Activated B cell treated with CpG ODN at 0.5 μM for 24 hours (primary cell): ENCODE measurements around the gene PHF5A. TPM values are rescaled to one million over a fixed set of nuclear protein-coding genes. Genes with fewer than 3 reads are reported as not detected.

Source experiments
- ATAC-seq: fragments of 200-7000 bp; cut with Tn5 transposase; one replicate; pipeline ENCODE4 v1.10.0; 2021; ENCODE audit warnings: low read depth, mild to moderate bottlenecking, moderate library complexity
- CTCF ChIA-PET: fragments of 350-600 bp; sonication (Branson Sonifier 250); formaldehyde crosslinking; loops from one replicate; lab custom pipeline; 2021; ENCODE audit warnings: antibody characterized with exemption; lab: Charles Lee
- POLR2A ChIA-PET: fragments of 350-600 bp; sonication (Branson Sonifier 250); formaldehyde crosslinking; loops from one replicate; lab custom pipeline; 2021; ENCODE audit warnings: antibody characterized with exemption; lab: Charles Lee
- DNase-seq: peaks from one replicate; pipeline ENCODE4 v3.0.0; 2022
- H3K27ac Mint-ChIP-seq: one replicate; pipeline ENCODE4 v1.8.0; 2020; ENCODE audit warnings: mixed read lengths
- H3K27me3 Mint-ChIP-seq: one replicate; pipeline ENCODE4 v1.8.0; 2021; ENCODE audit warnings: mixed read lengths
- H3K36me3 Mint-ChIP-seq: one replicate; pipeline ENCODE4 v1.8.0; 2021; ENCODE audit warnings: low read depth, mixed read lengths
- H3K4me1 Mint-ChIP-seq: one replicate; pipeline ENCODE4 v1.8.0; 2021; ENCODE audit warnings: mixed read lengths
- H3K4me3 Mint-ChIP-seq: one replicate; pipeline ENCODE4 v1.8.0; 2020; ENCODE audit warnings: mild to moderate bottlenecking, mixed read lengths
- H3K9me3 Mint-ChIP-seq: one replicate; pipeline ENCODE4 v1.8.0; 2020; ENCODE audit warnings: mixed read lengths
- intact Hi-C: fragments of 100-400 bp; cut with micrococcal nuclease; formaldehyde crosslinking; loops from one replicate; pipeline ENCODE4 v1.15.1; 2024
- total RNA-seq: library from RNA; stranded (reverse); gene quantifications from 2 replicates; pipeline ENCODE4 v1.2.3, GENCODE V29; 2022
- TF ChIP-seq, protein P1 (sequence below): fragments of 200-600 bp; IDR thresholded peaks from one replicate; pipeline ENCODE4 v1.8.0; 2022; ENCODE audit warnings: antibody characterized with exemption, mild to moderate bottlenecking

The PHF5A gene
- total RNA-seq, 1 donor from 2014 or later: 54.0 TPM

DNA sequence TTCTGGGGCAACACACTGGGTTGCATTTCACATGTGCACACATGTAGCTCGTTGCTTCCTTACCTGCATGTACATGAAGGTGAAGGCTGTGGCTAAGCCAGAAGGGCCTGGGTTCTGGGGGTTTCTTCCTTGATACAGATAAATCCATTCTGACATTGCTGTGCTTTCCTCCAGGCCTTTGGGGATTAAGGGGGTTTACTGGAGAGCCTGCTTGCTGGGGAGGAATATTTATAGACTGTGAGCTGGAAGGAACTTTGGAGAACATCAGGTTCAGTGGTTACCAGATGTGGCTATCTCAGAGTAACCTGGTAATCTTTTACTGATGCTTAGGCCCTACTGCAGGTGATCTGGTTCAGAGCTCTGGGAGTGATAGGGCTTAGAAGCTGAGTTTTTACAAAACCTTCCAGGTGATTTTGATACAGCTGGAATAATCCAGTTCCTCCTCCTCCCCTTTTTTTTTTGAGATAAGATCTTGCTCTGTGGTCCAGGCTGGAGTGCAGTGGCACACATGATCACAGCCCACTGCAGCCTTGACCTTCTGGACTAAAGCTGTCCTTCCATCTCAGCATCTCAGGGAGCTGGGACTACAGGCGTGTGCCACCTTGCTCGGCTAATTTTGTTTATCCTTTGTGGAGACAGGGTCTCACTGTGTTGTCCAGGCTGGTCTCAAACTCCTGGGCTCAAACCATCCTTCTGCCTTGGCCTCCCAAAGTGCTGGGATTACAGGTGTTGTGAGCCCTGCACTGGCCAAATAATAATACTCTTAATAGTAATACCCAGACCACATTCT lies 20.3 kb upstream of the PHF5A start:
- Mint-ChIP-seq H3K36me3 (peaks cover 31% of the 10 kb centered on the region), H3K9me3 (no peaks in the 10 kb centered on the region), H3K27ac (no peak overlapping the region), H3K4me1 (peaks cover 54% of the 10 kb centered on the region), H3K4me3 (no peak overlapping the region), H3K27me3 (no peaks in the 10 kb centered on the region)
- TF ChIP-seq, protein P1, sequence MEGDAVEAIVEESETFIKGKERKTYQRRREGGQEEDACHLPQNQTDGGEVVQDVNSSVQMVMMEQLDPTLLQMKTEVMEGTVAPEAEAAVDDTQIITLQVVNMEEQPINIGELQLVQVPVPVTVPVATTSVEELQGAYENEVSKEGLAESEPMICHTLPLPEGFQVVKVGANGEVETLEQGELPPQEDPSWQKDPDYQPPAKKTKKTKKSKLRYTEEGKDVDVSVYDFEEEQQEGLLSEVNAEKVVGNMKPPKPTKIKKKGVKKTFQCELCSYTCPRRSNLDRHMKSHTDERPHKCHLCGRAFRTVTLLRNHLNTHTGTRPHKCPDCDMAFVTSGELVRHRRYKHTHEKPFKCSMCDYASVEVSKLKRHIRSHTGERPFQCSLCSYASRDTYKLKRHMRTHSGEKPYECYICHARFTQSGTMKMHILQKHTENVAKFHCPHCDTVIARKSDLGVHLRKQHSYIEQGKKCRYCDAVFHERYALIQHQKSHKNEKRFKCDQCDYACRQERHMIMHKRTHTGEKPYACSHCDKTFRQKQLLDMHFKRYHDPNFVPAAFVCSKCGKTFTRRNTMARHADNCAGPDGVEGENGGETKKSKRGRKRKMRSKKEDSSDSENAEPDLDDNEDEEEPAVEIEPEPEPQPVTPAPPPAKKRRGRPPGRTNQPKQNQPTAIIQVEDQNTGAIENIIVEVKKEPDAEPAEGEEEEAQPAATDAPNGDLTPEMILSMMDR: no peak
- ChIA-PET POLR2A (interaction anchor here (0.6 to 2.2 kb wide), 3 partner anchors 10 to 84 kb away, joined by 3 to 17 read pairs (median 4); partner anchors contain the start of gene TOB2), CTCF (interaction anchor here (0.6 to 0.7 kb wide), 2 partner anchors 24 to 85 kb away, joined by 3 to 4 read pairs; no protein-coding TSS in a partner anchor)
- intact Hi-C loops: no loop called here
- no peak for DNase-seq
- ATAC-seq: no peak

DNA sequence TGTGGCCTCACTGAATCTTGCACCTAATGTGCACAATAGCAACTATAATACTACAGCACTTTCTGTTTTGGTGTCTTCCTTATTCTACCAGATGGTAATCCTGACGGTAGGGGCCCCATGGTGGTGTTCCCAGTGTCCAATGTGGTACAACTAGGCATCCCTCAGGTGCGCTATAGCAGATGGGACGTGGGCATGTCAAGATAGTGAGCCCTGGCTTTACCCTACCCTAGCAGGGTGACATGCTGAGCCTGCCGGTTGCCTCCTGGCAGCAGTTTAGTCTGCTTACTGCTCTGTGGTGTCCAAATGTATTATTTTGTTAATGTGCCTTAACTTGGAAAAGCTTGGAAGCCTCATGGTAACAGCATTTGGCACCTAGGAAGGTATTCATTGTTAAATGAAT lies 19.6 kb upstream of the PHF5A start:
- Mint-ChIP-seq H3K4me3 (no peak overlapping the region), H3K9me3 (no peaks in the 10 kb centered on the region), H3K27me3 (no peaks in the 10 kb centered on the region), H3K36me3 (peaks cover 27% of the 10 kb centered on the region), H3K27ac (peak overlapping the region; percentile 13), H3K4me1 (peaks cover 56% of the 10 kb centered on the region)
- ATAC-seq (no peak), DNase-seq (no peak)
- ChIA-PET CTCF (interaction anchor here (0.7 kb wide), 1 partner anchor 84 kb away, joined by 4 read pairs; no protein-coding TSS in a partner anchor), POLR2A (interaction anchor here (1.5 to 2.2 kb wide), 2 partner anchors 9 to 41 kb away, joined by 4 to 17 read pairs; partner anchors contain the start of gene TOB2)
- intact Hi-C loops: no loop called here
- TF ChIP-seq, protein P1: no peak

DNA sequence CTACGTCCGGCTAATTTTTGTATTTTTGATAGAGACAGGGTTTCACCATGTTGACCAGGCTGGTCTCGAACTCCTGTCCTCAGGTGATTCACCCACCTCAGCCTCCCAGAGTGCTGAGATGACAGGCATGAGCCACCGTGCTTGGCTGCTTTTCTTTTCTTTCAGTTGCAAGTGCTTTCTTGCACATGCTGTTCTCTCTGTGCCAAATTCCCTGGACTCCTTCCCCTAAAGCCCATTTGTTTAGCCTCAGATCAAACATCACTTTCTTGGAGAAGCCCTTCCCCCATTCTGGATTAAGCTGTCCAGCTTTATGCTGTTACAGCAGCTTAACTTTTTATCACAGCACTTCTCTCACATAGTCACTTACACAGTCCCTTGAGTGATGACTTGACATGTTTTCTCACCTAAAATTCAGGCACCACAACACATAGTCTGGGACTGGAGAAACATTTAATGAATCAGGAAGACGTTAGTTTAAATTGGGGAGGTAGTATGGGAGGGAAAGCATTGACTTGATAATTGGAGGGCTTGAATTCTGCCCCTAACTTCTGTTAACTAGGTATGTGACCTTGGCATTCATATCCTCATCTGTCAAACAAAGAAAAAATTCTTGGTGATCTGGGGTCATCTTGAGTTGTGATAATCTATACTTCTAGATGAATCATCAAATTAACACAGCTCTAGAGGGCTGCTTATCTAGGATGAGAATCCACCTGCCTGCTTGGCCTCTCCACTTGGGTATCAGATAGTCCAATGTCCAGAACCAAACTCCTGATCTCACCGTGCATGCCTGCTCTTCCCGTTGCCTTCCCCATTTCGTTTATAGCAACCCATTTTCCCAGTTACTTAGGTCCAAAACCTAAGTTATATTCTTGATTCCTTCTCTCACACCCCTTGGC lies 18.8 kb upstream of the PHF5A start:
- peaks cover 64% of the 10 kb centered on the region for H3K4me1 Mint-ChIP-seq
- no peaks in the 10 kb centered on the region for H3K9me3 Mint-ChIP-seq
- H3K4me3 Mint-ChIP-seq: no peak overlapping the region
- ChIA-PET POLR2A (interaction anchor here (2.0 to 2.2 kb wide), 2 partner anchors 8 to 40 kb away, joined by 6 to 17 read pairs; partner anchors contain the start of gene TOB2), CTCF (no interaction called here)
- peak overlapping the region; percentile 73 for H3K27ac Mint-ChIP-seq
- no peak for ATAC-seq
- no peak for DNase-seq
- TF ChIP-seq, protein P1: no peak
- no peaks in the 10 kb centered on the region for H3K27me3 Mint-ChIP-seq
- intact Hi-C loops: no loop called here
- H3K36me3 Mint-ChIP-seq: peaks cover 27% of the 10 kb centered on the region

DNA sequence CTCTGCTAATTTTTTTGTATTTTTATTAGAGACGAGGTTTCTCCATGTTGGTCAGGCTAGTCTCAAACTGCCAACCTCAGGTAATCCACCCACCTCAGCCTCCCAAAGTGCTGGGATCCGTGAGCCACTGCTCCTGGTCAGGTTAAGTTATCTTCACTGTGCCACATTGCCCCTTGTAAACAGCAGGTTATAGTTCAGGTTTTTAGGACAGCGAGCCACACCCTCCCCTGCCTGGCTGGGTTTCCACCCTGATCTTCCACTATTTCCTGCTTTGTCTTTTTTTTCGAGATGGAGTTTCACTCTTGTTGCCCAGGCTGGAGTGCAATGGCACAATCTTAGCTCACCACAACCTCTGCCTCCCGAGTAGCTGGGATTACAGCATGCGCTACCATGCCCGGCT lies 16.5 kb upstream of the PHF5A start:
- H3K27me3 Mint-ChIP-seq: no peaks in the 10 kb centered on the region
- peaks cover 22% of the 10 kb centered on the region for H3K36me3 Mint-ChIP-seq
- ChIA-PET CTCF (interaction anchor here (0.9 to 1.0 kb wide), 2 partner anchors 16 to 81 kb away, joined by 3 to 6 read pairs; no protein-coding TSS in a partner anchor), POLR2A (interaction anchor here (0.6 to 2.0 kb wide), 7 partner anchors 8 to 445 kb away, joined by 3 to 7 read pairs (median 4); partner anchors contain the start of genes TEF and TOB2)
- peaks cover 81% of the 10 kb centered on the region for H3K4me1 Mint-ChIP-seq
- intact Hi-C loops: no loop called here
- H3K9me3 Mint-ChIP-seq: no peaks in the 10 kb centered on the region
- H3K4me3 Mint-ChIP-seq: peak overlapping the region; percentile 65
- TF ChIP-seq, protein P1: no peak
- H3K27ac Mint-ChIP-seq: peak overlapping the region; percentile 68
- DNase-seq: no peak
- no peak for ATAC-seq
